Progenitor cell of endocrine pancreas (in vitro differentiated cells): Measurements from ENCODE around the gene NOS2. TPM values are rescaled to one million over a fixed set of nuclear protein-coding genes. Genes with fewer than 3 reads are reported as not detected.
A peak's percentile ranks its signal among the peaks of the same experiment; 100 is the strongest.

Source experiments
- DNase-seq: peaks from one replicate; pipeline ENCODE4 v3.0.0; 2021; ENCODE audit warnings: low spot score; ENCODE audit not compliant: unreplicated experiment
- H3K27ac Mint-ChIP-seq: 2 replicates; pipeline ENCODE4 v1.8.0; 2021; ENCODE audit warnings: mild to moderate bottlenecking, moderate library complexity, mixed read lengths
- H3K27me3 Mint-ChIP-seq: 2 replicates; pipeline ENCODE4 v1.8.0; 2021; ENCODE audit warnings: mixed read lengths
- H3K36me3 Mint-ChIP-seq: 2 replicates; pipeline ENCODE4 v1.8.0; 2022; ENCODE audit warnings: mixed read lengths; ENCODE audit not compliant: insufficient read depth
- H3K4me1 Mint-ChIP-seq: 2 replicates; pipeline ENCODE4 v1.8.0; 2021; ENCODE audit warnings: low read depth, mixed read lengths
- H3K4me3 Mint-ChIP-seq: 2 replicates; pipeline ENCODE4 v1.8.0; 2021; ENCODE audit warnings: low read depth, mild to moderate bottlenecking, moderate library complexity, mixed read lengths
- H3K9me3 Mint-ChIP-seq: 2 replicates; pipeline ENCODE4 v1.8.0; 2021; ENCODE audit warnings: low read depth, mixed read lengths
- CTCF ChIP-seq: fragments of 200-600 bp; sonication (generic); IDR thresholded peaks from one replicate; pipeline ENCODE4 v1.5.0; 2021; ENCODE audit warnings: antibody characterized with exemption, mild to moderate bottlenecking; ENCODE audit not compliant: unreplicated experiment
- total RNA-seq: library from RNA; stranded (reverse); gene quantifications from 2 replicates; pipeline ENCODE4 v1.2.1, GENCODE V29; 2021

Gene NOS2
- total RNA-seq, 1 donor from 2014 or later: 1.6 TPM

GRCh38 chr17:27816946-27817345, 16.6 kb upstream of the NOS2 start:
- no peak overlapping the region for H3K4me3 Mint-ChIP-seq
- TF ChIP-seq CTCF: no peak
- peak overlapping the region; percentile 50 for H3K27ac Mint-ChIP-seq
- H3K4me1 Mint-ChIP-seq: peaks cover 11% of the 10 kb centered on the region
- H3K27me3 Mint-ChIP-seq: peaks cover 36% of the 10 kb centered on the region
- DNase-seq: no peak
- H3K9me3 Mint-ChIP-seq: peaks cover 10% of the 10 kb centered on the region
- peaks cover 6% of the 10 kb centered on the region for H3K36me3 Mint-ChIP-seq

GRCh38 chr17:27811961-27812360, 11.6 kb upstream of the NOS2 start:
- H3K27ac Mint-ChIP-seq: no peak overlapping the region
- H3K36me3 Mint-ChIP-seq: no peaks in the 10 kb centered on the region
- peaks cover 7% of the 10 kb centered on the region for H3K9me3 Mint-ChIP-seq
- no peak for DNase-seq
- TF ChIP-seq CTCF: no peak
- H3K4me1 Mint-ChIP-seq: peaks cover 1% of the 10 kb centered on the region
- peaks cover 26% of the 10 kb centered on the region for H3K27me3 Mint-ChIP-seq
- no peak overlapping the region for H3K4me3 Mint-ChIP-seq

- no peak overlapping the region for H3K4me3 Mint-ChIP-seq
- TF ChIP-seq CTCF: no peak
- peaks cover 7% of the 10 kb centered on the region for H3K9me3 Mint-ChIP-seq
- peaks cover 1% of the 10 kb centered on the region for H3K4me1 Mint-ChIP-seq
- no peaks in the 10 kb centered on the region for H3K36me3 Mint-ChIP-seq
- no peak for DNase-seq
- H3K27ac Mint-ChIP-seq: no peak overlapping the region
- H3K27me3 Mint-ChIP-seq: peaks cover 24% of the 10 kb centered on the region
These were observed 10.7 kb upstream of the NOS2 start for GRCh38 chr17:27810902-27811557.

GRCh38 chr17:27810211-27810901, 10.0 kb upstream of the NOS2 start:
- Mint-ChIP-seq H3K9me3 (peaks cover 7% of the 10 kb centered on the region), H3K4me3 (no peak overlapping the region), H3K27me3 (peaks cover 27% of the 10 kb centered on the region), H3K27ac (no peak overlapping the region), H3K4me1 (peaks cover 7% of the 10 kb centered on the region), H3K36me3 (no peaks in the 10 kb centered on the region)
- no peak for DNase-seq
- no peak for TF ChIP-seq CTCF

GRCh38 chr17:27809555-27809954, 9.2 kb upstream of the NOS2 start:
- H3K9me3 Mint-ChIP-seq: peaks cover 6% of the 10 kb centered on the region

More at GRCh38 chr17:27809555-27809954, 9.2 kb upstream of the NOS2 start:
- Mint-ChIP-seq H3K36me3 (no peaks in the 10 kb centered on the region), H3K27me3 (peaks cover 28% of the 10 kb centered on the region), H3K27ac (no peak overlapping the region), H3K4me3 (no peak overlapping the region), H3K4me1 (peaks cover 8% of the 10 kb centered on the region)
- TF ChIP-seq CTCF: no peak
- no peak for DNase-seq
